GM18867 (cell line): ENCODE measurements around the gene COX10.

ENCODE experiments used
- ATAC-seq: cut with Tn5 transposase; IDR thresholded peaks from one replicate; pipeline ENCODE4 v1.9.1; 2021; ENCODE audit warnings: mild to moderate bottlenecking, moderate library complexity; ENCODE audit not compliant: unreplicated experiment

Gene COX10

DNA sequence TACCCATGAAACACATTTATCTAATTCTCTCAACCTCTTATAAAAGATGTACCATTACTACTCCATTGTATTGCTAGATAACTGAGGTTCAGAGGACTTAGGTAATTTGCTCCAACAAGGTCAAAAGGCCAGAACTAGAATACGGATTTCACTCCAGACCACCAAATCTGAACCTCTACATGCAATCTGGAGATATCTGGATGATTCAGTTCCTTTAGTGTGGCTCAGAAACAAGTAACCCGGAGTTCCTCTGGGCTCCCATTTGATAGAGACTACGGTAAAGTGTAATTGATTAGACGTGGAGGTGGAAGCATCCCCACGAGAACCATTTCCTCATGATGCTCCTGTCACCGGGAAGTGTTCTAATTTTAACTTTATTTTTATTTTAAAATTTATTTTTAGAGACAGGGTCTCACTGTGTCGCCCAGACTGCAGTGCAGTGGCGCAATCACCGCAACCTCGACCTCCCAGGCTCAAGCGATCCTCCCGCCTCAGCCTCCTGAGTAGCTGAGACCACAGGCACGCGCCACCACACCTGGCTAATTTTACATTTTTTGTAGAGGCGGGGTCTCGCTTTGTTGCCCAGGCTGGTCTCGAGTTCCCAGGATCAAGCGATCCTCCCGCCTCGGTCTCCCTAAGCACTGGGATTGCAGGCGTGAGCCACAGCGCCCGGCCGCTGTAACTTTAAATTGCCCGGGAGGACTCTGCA lies 608 bp upstream of the COX10 start:
- peak; percentile 8 for ATAC-seq

DNA sequence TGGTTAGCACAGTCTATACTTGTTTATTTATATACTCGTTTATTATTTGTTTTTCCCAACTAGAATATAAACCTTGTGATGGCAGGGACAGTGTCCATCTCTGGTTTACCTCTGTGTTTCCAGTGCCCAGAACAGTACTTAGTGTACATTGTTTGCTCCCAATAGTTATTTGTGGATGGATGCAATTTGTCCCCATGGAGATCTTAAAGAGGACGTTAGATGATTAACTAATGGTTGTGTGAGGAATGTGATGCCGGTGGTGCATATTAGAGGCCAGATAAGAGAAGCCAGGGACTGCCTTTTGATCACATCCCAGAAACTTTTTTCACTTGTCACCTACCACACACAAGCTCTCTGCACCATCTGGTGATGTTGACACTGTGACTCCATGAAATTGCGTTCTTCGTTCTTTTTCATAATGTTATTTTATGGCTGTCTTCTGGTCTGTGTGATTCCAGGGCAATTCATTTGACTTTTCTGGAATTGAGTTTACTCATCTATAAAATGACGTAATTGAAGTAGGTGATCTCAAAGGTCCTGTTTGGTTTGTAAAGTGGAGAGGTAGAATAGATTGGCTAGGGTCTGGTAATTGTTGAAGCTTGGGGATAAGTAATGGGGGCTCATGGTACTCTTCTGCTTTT lies 1.2 kb downstream of the COX10 start:
- ATAC-seq = no peak

DNA sequence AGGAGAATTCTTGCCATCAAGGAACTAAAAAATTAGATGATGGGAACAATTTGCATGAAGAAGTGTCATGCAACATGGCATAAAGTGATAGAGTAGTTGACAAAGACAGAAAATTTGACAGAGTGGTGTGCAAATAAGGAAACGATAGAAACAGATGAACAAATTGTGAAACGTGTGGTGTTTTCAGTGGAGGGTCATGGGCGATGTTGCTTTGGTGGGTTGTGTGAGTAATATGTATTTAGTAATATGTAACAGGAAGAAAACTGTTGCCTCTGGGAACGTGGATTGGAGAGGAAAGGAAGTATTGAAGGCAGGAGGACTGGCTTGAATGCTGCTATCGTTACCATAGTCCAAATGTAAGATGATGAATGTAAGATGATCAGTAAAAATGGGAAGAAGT lies 3.6 kb downstream of the COX10 start:
- ATAC-seq = no peak

DNA sequence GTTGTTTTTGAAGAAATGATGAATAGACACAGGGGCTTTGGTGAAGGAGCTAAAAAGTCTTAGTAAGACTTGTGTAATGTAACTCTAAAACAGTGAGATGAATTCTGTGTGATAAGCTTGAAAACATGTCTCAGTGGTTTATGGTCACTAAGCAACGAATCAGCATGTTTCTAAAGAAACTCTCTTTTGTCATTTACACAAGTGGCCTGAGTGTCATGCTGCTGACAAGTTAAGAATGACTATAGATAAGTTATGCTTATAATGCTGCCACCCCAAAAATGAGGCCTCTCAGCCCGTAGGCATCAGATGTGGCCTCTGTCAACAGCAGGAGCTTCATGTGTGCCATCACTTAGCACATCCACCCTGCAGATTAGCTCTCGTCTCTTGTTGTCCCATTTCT lies 8.7 kb downstream of the COX10 start:
- no peak for ATAC-seq

DNA sequence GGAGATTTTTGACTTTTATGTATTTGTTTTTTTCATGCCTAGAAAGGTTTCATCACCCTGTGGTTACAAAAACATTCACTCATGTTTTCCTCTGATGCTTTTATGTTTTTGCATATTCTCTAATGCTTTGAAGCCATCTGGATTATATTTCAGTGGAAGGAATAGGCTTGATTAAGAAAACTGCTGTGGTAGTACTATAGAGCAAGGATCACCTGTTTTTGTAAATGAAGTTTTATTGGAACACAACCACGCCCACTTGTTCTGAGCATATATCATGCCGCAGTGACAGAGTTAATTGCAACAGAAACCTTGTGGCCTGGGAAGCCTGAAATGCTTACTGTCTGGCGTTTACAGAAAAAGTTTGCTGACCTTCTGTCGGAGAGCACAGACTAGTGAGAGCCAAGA lies 11.5 kb downstream of the COX10 start:
- no peak for ATAC-seq

DNA sequence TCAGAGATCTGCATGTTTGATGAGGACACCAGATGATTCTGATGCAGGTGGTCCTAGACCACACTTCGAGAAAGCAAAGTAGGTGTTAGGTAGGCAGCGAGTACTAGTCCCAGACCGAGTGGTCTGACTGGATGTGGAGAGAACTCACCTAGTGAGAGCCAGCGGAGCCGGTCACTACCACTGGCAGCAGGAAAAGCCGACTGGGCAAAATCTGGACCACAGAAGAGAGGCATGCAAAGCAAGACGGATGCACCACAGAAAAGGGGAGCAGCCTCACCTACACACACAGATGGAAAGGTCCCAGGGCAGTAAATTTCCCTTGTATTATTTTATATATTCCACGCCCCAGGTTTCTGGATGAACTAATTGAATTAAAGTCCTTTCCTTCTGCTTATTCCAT lies 13.5 kb downstream of the COX10 start:
- no peak for ATAC-seq

DNA sequence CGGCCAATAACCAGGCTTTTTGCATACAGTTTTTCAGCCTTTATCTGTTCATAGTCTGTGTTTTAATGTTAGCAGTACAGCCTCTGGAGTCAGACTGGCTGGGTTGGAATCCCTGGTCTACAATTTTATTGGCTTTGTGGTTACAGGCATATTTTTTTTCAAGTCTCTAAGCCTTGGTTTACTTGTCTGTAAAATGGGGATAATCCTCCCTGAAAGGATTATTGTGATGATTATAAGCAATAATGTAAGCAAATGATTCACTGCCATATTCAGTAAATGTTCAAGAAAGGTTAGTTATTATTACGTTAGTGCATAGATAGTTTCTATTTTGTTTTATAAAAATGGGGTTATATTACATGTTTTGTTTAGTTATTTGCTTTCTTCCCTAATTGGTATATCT lies 15.7 kb downstream of the COX10 start:
- ATAC-seq = no peak

DNA sequence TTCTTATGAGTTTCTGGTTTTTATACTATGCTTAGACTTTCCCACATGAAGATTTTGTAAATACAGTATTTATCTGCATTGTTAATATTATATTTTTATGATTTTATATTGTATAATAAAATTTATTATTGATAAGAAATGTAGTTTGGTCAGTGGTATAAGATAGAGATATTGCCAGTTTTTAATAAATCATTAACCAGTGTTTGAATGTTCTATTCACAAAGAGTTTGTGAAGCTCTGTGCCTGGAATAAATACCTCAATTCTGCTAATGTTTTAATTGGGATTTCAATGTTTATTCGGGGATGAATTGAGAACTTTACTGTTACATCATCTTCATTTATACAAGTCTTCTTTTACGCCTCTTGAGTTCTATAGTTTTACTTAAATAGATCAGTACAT lies 16.9 kb downstream of the COX10 start:
- ATAC-seq = no peak

DNA sequence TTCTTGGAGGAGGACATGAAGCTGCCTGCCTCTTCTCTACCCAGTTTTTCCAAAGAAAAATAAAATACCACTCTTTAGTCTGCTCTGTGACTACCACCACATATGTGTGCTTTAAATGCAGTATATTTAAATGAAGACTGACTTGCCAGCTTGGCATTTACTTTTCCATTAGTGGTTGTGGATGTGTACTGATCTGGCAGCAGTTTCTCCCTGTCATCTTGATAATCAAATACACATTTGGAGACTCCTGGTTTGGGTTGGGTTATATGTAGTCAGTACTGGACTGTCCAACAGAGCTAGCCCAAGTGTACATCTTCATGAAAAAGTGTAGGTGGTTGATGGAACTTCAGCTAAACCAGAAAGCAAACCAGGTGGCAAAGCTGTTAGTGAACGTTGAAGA lies 19.9 kb downstream of the COX10 start:
- no peak for ATAC-seq

DNA sequence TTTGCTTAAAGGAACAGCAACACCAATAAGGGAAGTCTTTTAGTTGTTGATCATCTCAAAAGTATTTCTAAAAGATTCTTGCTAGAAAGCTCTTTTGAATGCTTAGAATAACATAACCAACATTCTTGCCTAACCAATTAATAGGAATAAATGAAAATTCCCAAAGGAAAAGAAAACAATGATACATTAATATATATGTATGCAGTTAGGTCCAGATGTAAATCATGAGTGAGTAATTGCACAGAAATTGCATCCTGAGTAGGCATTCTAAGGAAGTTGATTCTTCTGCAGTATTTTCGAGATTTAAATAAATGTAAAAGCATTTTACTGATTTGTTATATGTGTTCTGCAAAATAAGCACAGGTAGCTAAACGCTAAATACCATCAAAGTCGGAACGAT lies 22.1 kb downstream of the COX10 start:
- ATAC-seq = no peak

DNA sequence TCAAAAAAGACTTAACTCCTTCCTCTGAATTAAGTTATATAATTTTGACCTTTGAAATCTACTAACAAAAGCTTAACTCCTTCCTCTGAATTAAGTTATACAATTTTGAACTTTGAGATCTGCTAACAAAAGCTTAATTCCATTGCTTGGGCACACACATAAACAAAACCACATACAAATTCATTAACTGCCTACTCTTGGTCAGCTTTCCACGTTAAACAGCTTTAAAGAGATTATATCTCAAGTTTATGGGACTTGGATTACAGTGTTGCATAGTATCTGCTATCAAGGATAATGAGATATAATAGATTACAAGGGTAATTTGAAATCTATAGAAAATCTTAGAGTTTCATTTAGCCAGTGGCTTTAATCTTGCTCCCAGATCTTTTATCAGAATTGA lies 23.5 kb downstream of the COX10 start:
- no peak for ATAC-seq

DNA sequence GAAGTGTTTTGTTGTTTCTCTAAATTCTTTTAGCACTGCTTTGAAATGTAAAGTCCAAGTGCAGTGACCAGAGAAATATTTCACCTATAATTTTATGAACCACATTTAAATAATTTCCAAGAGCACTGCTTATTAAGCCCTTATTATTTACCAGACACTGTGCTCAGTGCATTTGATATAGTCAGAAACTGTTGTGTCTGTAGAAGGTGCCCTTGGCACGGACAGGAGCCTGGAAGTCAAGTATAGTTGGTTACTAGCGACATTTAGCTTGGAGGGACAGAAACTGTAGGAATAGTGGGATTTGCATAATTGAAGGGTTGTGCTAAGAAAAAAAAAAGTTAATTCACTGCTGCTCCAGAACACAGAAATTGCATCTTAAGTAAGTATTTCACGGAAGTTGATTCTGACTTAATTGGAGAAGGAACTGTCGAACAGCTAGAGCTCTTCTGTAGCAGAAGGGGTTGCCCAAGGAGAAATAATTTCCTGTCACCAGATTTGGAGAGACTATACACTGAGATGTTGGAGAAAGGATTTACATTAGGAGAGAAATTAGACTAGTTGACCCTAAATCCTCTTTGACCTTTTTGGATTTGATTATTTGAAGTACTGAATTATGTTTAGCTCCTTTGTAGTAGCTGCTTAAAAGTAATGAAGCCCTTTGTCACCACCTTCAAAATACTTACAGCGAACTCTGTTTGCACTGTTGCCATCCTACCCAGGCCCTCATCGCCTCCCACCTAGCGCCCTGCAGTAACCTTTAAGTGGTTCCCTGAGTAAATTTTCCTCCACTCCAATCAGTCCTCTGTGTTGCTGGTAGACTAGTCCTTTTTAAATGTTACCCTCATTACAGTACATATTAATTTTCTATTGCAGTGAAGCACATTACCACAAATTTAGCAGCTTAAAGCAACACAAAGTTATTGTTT lies 25.6 kb downstream of the COX10 start:
- no peak for ATAC-seq

DNA sequence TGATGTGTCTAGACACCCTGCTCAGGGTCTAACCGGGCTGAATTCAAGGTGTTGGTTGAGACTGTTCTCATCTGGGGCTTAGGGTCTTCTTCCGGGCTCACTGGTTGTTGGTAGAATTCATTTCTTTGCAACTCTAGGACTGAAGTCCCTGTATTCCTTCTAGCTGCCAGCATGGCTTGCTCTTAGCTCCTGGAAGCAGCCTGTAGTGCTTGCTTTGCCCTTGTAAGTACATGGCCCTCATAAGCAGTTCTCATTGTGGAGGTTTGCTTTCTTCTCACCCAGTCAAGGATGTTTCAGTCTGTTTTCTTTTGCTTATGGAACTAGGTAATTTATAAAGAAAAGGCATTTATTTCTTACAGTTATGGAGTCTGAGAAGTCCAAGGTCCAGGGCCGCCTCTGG lies 26.3 kb downstream of the COX10 start:
- no peak for ATAC-seq

DNA sequence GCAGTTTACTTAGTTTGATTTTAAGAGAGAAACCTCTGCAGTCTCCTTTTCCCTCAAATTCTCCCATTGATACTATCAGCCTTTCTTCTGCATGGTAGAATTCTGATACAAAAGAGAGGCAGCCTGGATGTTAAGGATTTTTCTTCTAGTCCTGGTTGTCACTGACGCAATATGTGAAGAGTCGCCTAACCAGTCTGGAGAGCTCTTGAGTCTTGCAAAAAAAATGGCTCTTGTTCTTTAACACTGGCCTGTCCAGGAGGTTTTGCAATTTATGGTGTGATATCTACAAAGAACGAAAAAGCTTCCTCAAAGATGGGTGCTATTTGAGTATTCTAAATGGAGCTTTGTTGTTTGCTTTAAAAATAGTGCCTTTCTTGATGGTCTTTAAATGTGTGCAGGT lies 28.9 kb downstream of the COX10 start:
- ATAC-seq = no peak

DNA sequence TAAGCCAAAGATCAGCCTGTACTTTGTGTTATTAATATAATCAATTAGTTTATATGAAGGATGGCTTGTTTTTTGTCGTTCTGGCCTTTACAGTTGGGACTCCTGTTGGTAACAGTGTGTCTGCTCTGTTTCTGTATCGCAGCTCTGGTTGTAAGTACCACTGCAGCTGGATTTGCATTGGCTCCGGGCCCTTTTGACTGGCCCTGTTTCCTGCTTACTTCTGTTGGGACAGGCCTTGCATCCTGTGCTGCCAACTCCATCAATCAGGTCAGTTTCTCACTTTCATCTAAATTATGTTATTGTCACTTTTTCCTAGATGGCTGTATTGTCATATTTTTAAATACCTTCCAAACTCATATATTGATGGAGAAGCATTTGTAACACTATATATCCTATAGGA lies 32.7 kb downstream of the COX10 start:
- no peak for ATAC-seq

DNA sequence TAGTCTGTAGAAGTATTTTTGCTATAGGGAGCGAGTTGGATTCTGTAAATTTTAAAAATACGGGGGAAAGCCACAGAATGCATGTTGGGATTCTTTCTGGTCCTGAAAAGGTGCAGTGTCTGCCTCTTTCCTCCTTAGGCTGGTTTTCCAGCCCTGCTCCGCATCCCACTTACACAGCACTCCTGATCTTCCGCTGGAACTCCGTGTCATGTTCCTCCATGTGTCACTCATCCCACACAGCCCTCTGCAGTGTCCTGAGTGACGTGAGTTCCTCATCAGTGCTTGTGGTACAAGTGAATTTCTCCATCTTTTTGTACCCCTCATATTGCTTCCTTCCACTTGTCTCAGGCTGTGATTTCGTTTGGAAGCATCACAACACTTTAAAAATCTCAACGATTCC lies 34.5 kb downstream of the COX10 start:
- ATAC-seq = no peak

DNA sequence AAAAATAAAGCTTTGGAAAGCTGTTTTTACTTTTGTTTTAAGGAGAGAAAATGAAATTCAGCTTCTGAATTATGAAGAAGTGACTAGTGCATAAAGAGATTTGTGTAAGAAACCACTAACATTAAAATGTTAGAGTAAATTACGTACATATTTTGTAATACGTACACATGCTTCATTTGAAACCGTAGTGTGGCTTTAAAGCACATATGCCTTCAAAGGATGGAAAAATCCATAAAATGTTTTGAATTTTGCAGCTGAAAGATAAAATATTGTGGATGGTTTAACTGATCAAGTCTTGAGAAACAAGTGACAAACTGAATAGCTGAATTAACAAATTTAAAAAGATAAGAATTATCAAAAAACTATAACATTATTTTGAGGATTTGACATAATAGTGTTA lies 35.4 kb downstream of the COX10 start:
- no peak for ATAC-seq

DNA sequence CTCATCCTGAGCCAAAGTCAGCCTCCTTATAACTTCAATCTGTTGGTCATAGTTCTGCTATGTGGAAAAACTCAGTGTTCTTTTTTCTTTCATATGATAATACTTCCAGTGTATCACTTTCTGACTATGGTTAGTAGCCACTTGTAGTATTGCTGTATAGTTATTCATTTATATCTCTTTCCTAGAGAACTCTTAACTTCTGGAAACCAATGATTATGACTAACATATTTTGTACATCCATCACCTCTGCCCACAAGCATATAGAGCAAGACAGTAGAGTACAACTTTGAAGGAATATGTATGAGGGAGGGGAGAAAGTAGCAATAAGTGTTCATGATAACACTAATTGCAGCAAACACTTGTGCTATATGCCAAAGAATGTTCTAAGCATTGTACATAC lies 38.6 kb downstream of the COX10 start:
- no peak for ATAC-seq

DNA sequence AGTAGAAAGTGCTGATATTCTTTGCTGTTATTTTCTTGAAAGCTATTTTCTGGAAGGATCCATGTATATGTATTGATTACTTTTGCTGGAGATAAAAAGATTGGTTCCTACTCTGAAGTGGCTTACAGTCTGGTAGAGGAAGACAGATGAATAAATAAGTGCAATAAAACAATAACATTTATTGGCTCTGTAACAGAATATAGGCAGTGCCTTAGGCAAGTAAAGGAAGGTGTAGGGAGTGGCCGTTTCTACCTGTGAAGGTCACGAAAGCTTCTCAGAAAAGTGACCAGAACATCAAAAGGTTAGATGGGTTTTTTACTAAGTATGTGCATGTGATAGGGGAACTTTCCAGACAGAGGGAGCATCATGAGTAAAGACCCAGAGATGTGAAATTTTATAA lies 43.1 kb downstream of the COX10 start:
- no peak for ATAC-seq

DNA sequence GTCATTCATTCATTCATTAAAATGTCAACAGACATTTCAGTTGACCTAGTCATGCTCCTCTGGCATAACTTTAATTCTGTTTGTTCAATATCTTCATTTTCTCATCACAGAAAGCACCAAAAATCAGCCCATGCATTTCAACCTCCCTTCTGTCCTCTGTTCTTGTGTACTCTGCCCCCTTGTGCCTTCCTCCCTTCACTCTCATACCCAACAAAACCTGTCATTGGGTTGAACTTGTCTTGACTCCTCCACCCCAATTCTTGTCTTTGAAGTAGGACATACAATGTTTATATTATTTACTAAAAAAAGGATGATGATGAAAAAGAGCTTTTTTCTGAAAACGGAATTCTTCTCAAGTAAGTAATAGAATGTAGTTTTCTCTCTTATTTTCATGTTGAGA lies 43.8 kb downstream of the COX10 start:
- ATAC-seq = no peak

DNA sequence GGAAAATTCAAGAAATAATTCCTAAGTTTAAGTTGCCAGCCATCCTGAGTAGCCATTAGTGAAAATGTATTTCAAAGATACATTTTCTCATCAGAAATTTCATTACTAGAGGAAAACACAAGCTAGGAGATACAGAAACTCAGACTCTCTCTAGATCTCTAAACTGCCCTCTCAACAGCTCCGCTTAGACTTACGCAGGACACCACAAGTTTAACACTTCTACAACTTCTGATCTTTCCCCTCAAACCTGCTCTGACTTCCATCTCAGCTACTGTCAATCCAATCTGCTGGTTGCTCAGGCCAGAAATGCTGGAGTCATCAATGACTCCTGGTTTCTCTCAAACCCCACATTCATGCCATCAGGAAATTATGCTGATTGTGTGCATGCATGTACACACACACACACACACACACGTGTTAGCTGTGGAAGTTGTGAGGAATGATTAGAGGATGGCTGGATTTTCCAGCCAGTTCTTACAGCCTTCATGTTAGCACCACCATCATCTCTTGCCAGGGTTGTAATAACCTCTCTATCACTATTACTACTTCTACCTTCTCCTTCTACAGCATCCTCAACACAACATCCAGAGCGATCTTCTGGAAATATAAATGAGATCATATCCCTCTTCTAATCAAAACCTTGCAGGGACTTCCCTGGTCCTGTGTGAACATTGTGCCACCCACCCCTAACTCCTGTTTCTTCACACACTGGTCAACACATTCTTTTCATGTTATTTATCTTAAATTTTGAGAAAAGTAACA lies 47.1 kb downstream of the COX10 start:
- no peak for ATAC-seq
